Erythroblast (primary cell): ENCODE measurements around the gene OBP2B.

Experiments
- GATA1 ChIP-seq: IDR thresholded peaks from 2 replicates; pipeline ENCODE4 v1.6.1; 2011; ENCODE audit warnings: low read depth, mild to moderate bottlenecking, control low read depth, low read length, moderate library complexity
- POLR2A ChIP-seq: IDR thresholded peaks from 2 replicates; pipeline ENCODE4 v1.6.1; 2011; ENCODE audit warnings: mild to moderate bottlenecking, low read length

- TF ChIP-seq POLR2A (no peak), GATA1 (no peak)
Measured at GRCh38 chr9:133224762-133225161, 15.7 kb upstream of the OBP2B start.
